LNCaP clone FGC (cell line): ENCODE data around the gene TUBGCP5.

Source experiments
- DNase-seq: peaks from one replicate; pipeline ENCODE4 v3.0.0-alpha.2; 2011; ENCODE audit warnings: low read depth
- H3K4me3 ChIP-seq: 2 replicates; pipeline ENCODE4 v1.5.1; 2011; ENCODE audit warnings: mild to moderate bottlenecking, low read depth, low read length, control low read depth
- TF ChIP-seq, protein P1 (sequence below): IDR thresholded peaks from 2 replicates; pipeline ENCODE4 v1.5.1; 2012; ENCODE audit warnings: mild to moderate bottlenecking; ENCODE audit not compliant: control insufficient read depth, insufficient read depth; ENCODE audit errors: extremely low read depth

TUBGCP5 gene

DNA sequence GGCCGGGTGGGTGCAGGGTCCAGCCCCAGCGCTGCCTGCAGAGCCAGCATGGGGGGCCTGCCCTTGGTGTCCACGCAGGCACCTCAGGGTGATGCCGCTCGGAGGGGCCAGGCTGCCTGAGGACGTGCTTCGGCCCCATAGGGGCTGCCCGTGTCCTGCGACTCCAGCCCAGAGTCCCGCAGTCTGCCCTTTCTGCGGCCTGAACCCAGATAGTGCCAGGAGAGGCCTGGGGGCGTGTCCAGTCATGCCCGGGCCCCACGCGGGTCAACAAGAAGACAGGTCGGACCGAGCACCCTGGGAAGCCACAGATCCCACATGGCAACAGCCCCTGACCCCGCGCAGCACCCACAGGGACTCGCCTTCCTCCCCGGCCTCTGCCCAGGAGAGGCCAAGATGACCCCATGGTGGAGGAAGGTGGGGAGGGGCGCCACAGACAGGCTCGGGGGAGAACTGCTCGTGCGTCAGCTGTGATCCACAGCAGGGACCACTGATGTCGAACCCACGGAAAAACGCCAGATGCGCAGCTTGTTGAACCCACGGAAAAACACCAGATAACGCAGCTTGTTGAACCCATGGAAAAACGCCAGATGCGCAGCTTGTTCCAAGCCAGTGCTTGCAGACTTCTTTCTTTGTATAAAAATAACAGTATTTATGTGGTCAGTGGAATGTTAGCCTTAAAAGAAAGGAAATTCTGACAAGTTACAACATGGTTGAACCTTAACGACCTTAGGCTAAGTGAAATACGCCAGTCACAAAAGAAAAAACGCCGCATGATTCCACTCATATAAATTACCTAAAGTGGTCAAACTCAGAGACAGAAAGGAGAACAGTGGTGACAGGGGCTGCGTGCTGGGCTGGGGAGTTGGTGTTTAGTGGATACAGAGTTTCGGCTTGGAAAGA, 87.7 kb downstream of the TUBGCP5 start:
- DNase-seq = no peak
- no peak overlapping the region for H3K4me3 ChIP-seq
- TF ChIP-seq, protein P1, sequence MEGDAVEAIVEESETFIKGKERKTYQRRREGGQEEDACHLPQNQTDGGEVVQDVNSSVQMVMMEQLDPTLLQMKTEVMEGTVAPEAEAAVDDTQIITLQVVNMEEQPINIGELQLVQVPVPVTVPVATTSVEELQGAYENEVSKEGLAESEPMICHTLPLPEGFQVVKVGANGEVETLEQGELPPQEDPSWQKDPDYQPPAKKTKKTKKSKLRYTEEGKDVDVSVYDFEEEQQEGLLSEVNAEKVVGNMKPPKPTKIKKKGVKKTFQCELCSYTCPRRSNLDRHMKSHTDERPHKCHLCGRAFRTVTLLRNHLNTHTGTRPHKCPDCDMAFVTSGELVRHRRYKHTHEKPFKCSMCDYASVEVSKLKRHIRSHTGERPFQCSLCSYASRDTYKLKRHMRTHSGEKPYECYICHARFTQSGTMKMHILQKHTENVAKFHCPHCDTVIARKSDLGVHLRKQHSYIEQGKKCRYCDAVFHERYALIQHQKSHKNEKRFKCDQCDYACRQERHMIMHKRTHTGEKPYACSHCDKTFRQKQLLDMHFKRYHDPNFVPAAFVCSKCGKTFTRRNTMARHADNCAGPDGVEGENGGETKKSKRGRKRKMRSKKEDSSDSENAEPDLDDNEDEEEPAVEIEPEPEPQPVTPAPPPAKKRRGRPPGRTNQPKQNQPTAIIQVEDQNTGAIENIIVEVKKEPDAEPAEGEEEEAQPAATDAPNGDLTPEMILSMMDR = no peak

DNA sequence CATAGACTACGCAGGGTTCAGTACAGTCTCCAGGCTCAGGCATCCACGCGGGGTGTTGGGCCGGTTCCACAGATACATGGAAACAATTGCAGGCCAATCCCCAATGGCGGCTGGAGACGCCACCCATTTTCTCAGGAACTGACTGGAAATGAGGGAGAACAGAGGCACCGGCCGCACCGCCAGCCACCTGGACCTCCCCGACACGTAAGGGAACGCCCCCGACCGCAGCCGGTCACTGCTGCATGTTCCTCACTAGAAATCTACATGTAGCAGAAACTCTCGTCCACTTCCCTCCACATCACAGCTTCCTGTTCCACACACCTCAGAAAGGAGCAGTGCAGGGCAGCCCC, 88.4 kb downstream of the TUBGCP5 start:
- DNase-seq = no peak
- no peak overlapping the region for H3K4me3 ChIP-seq
- TF ChIP-seq, protein P1 = no peak

DNA sequence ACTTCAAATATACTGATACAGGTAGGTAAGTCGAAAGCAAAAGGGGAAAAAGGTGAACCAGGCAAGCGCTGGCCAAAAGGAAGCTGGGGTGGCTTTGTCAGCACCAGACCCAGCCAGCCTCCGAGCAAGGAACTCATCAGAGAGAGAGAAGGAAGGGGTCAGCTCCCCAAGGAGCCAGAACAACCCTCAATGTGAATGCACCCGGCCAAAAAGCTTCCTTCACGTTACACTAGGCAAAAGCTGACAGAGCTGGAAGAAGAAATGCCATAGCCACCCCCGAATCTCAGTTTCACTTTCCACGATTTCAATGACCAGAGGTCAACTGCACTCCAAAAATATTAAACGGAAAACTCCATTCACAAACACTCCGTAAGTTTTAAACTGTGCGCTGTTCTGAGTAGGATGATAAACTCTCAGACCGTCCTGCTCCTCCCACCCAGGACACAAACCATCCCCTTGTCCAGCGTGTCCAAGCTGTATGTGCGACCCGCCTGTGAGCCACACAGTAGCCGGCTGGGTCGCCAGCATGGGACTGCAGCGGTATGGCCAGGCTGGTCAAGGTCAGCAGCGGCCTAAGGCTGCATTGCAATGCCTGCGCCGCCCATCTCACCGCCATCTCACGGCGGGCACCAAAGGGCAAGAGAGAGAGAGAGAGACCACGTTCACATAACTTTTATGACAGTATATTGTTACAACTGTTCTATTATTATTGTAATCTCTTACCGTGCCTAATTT, 88.9 kb downstream of the TUBGCP5 start:
- TF ChIP-seq, protein P1 = no peak
- no peak for DNase-seq
- H3K4me3 ChIP-seq = no peak overlapping the region
